ENCODE results near the gene CHTF18. TPM values are rescaled to one million over a fixed set of nuclear protein-coding genes. Genes with fewer than 3 reads are reported as not detected.

CHTF18 gene
- total and polyA plus RNA-seq, 9 of the 15 experiments (the other 6 are each of a cell fraction or from before 2014, with no cell fraction given), result 2.5 to 123 (median 17.0) TPM

DNA sequence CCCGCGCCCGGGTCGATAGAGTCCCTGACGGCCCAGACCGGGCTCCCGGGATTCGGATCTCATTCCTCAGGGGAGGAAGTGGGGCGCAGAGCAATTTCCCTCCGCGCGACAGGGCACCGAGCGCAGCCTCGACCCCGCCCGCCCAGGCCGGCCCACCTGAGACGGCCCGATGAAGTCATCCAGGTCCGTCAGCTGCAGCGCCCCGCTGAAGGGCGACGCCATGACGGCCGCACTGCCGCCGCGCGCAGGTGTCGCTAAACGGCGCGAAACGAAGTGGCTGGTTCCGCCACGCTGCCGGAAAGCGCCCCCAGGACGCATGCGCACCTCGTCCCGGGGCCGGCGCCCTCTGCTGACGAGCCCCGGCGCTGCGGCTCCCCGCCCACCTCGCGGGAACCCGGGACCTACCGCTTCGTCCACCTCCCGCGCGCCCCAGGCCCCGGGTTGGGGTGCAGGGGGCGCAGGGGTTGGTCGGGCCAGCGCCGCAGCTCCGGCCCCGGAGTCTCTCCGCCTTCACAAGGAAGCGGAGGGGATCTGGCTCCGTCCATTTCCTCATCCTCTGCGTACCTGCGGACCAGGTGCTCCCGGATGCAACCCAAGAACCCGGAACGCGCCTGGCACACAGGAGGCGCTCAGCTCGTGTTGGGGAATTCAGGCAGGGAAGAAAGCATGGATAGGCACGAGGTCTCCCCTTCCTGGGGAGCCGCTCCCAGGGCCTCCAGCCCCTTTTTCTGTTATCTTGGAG, 47.5 kb upstream of the CHTF18 start, which contains the start of gene CIAO3 (continued):
- TF ChIP-seq, protein P1, sequence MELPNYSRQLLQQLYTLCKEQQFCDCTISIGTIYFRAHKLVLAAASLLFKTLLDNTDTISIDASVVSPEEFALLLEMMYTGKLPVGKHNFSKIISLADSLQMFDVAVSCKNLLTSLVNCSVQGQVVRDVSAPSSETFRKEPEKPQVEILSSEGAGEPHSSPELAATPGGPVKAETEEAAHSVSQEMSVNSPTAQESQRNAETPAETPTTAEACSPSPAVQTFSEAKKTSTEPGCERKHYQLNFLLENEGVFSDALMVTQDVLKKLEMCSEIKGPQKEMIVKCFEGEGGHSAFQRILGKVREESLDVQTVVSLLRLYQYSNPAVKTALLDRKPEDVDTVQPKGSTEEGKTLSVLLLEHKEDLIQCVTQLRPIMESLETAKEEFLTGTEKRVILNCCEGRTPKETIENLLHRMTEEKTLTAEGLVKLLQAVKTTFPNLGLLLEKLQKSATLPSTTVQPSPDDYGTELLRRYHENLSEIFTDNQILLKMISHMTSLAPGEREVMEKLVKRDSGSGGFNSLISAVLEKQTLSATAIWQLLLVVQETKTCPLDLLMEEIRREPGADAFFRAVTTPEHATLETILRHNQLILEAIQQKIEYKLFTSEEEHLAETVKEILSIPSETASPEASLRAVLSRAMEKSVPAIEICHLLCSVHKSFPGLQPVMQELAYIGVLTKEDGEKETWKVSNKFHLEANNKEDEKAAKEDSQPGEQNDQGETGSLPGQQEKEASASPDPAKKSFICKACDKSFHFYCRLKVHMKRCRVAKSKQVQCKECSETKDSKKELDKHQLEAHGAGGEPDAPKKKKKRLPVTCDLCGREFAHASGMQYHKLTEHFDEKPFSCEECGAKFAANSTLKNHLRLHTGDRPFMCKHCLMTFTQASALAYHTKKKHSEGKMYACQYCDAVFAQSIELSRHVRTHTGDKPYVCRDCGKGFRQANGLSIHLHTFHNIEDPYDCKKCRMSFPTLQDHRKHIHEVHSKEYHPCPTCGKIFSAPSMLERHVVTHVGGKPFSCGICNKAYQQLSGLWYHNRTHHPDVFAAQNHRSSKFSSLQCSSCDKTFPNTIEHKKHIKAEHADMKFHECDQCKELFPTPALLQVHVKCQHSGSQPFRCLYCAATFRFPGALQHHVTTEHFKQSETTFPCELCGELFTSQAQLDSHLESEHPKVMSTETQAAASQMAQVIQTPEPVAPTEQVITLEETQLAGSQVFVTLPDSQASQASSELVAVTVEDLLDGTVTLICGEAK (IDR thresholded peaks at IDR 0.05), result peak; percentile 42; the same call in 1 of the 2 replicates
- TF ChIP-seq, protein P1 (CRISPR knock-in tag; IDR thresholded peaks at IDR 0.05), result no peak
- TF ChIP-seq XRCC5 (IDR thresholded peaks at IDR 0.05; ENCODE audit: low read depth, low read length) (peak; percentile 47), PPARD (CRISPR knock-in tag; IDR thresholded peaks at IDR 0.05) (no peak), FOXA1 (IDR thresholded peaks at IDR 0.05; ENCODE audit: borderline replicate concordance) (no peak), MTF1 (CRISPR knock-in tag; IDR thresholded peaks at IDR 0.05; ENCODE audit: borderline replicate concordance) (no peak), ESRRB (CRISPR knock-in tag; IDR thresholded peaks at IDR 0.05; ENCODE audit: borderline replicate concordance) (no peak), ARNT (IDR thresholded peaks at IDR 0.05) (no peak), TEAD2 (tag; IDR thresholded peaks at IDR 0.05) (no peak), ZNF551 (CRISPR knock-in tag; IDR thresholded peaks at IDR 0.05) (no peak), ETV1 (tag; conservative IDR thresholded peaks at IDR 0.05; ENCODE audit: low read depth) (0 out of 2 replicates have a peak, but pooled peaks have one; percentile 13), ZNF253 (CRISPR knock-in tag; conservative IDR thresholded peaks at IDR 0.05) (no peak), JUNB (CRISPR knock-in tag; conservative IDR thresholded peaks at IDR 0.05) (0 out of 2 replicates have a peak, but pooled peaks have one; percentile 35), SMARCC2 (IDR thresholded peaks at IDR 0.05; ENCODE audit: low read depth) (no peak), RBM14 (IDR thresholded peaks at IDR 0.05; ENCODE audit: borderline replicate concordance, insufficient read depth, low read depth, low read length) (no peak)
- TF ChIP-seq, protein P2, sequence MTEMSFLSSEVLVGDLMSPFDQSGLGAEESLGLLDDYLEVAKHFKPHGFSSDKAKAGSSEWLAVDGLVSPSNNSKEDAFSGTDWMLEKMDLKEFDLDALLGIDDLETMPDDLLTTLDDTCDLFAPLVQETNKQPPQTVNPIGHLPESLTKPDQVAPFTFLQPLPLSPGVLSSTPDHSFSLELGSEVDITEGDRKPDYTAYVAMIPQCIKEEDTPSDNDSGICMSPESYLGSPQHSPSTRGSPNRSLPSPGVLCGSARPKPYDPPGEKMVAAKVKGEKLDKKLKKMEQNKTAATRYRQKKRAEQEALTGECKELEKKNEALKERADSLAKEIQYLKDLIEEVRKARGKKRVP (CRISPR knock-in tag; IDR thresholded peaks at IDR 0.05), result no peak
- TF ChIP-seq, protein P3, sequence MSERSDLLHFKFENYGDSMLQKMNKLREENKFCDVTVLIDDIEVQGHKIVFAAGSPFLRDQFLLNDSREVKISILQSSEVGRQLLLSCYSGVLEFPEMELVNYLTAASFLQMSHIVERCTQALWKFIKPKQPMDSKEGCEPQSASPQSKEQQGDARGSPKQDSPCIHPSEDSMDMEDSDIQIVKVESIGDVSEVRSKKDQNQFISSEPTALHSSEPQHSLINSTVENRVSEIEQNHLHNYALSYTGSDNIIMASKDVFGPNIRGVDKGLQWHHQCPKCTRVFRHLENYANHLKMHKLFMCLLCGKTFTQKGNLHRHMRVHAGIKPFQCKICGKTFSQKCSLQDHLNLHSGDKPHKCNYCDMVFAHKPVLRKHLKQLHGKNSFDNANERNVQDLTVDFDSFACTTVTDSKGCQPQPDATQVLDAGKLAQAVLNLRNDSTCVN (CRISPR knock-in tag; IDR thresholded peaks at IDR 0.05), result no peak
